Spleen (tissue), 7 donors: ENCODE measurements around the gene ORC6.

Experiments
- POLR2A ChIP-seq, 3 donors: fragments of 450-650 bp; IDR thresholded peaks; one replicate each; pipeline ENCODE4 v1.5.1; 2017; ENCODE audit warnings: antibody characterized with exemption in 3 of 3, mild to moderate bottlenecking in 1 of 3
- POLR2AphosphoS5 ChIP-seq, 3 donors: sonication (generic); formaldehyde crosslinking; IDR thresholded peaks; one replicate each; pipeline ENCODE4 v1.5.1; 2017; ENCODE audit warnings: antibody characterized with exemption in 3 of 3
- TF ChIP-seq, protein P1 (sequence below), 11 experiments: fragments of 200-600 bp in 7 of 11; fragments of 450-650 bp in 4 of 11; sonication (generic) in 4 of 11; IDR thresholded peaks in 8 of 11; conservative IDR thresholded peaks in 3 of 11; 1 replicate in 7 of 11; 2 replicates in 4 of 11; pipeline versions ENCODE4 v1.4.0 to v1.8.0; 2016 to 2021; ENCODE audit warnings: antibody characterized with exemption in 11 of 11, inconsistent platforms in 4 of 11, mild to moderate bottlenecking in 1 of 11
- donor health status: DM: no; HTN: no; CAD: no; lungs with moderate emphysema.
- donor health status: DM: no; HTN: no; CAD: no.
- donor health status: DM: no; HTN: no; CAD: no.

DNA sequence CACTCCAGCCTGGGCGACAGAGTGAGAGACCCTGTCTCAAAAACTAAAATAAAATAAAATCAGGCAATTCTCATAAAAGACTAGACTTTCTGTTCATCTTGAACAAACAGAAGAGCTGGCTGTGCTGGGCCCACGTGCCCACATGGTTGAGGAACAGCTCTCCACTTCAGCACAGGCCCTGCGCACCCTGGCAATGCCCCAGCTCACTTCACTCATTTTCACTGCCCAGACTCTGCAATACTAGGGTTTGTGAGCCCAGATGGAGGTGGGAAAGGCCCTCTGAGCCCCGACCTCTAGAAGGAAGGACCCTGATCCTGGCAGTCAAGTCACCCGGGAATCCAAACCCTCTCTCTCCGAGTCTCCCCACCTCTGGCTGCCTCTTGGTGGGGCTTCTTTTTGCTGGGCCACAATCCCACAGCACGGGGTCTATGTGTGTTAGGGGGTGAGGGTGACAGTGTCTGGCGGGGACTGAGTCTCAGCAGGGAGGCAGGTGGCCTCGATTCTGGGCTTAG is 43.9 kb downstream of the ORC6 start:
- TF ChIP-seq, protein P1, sequence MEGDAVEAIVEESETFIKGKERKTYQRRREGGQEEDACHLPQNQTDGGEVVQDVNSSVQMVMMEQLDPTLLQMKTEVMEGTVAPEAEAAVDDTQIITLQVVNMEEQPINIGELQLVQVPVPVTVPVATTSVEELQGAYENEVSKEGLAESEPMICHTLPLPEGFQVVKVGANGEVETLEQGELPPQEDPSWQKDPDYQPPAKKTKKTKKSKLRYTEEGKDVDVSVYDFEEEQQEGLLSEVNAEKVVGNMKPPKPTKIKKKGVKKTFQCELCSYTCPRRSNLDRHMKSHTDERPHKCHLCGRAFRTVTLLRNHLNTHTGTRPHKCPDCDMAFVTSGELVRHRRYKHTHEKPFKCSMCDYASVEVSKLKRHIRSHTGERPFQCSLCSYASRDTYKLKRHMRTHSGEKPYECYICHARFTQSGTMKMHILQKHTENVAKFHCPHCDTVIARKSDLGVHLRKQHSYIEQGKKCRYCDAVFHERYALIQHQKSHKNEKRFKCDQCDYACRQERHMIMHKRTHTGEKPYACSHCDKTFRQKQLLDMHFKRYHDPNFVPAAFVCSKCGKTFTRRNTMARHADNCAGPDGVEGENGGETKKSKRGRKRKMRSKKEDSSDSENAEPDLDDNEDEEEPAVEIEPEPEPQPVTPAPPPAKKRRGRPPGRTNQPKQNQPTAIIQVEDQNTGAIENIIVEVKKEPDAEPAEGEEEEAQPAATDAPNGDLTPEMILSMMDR (IDR thresholded peaks at IDR 0.05 in 8 of 11, conservative IDR thresholded peaks at IDR 0.05 in 3 of 11): no peak
- TF ChIP-seq POLR2A (IDR thresholded peaks at IDR 0.05) (no peak), POLR2AphosphoS5 (IDR thresholded peaks at IDR 0.05) (no peak)
